Activated T-cell treated with anti-CD3 and anti-CD28 coated beads for 48 hours (primary cell): ENCODE measurements around the gene CAMKMT.

Experiments
- DNase-seq: peaks from one replicate; pipeline ENCODE4 v3.0.0-alpha.2; 2020; ENCODE audit warnings: low read depth

Gene CAMKMT

DNA sequence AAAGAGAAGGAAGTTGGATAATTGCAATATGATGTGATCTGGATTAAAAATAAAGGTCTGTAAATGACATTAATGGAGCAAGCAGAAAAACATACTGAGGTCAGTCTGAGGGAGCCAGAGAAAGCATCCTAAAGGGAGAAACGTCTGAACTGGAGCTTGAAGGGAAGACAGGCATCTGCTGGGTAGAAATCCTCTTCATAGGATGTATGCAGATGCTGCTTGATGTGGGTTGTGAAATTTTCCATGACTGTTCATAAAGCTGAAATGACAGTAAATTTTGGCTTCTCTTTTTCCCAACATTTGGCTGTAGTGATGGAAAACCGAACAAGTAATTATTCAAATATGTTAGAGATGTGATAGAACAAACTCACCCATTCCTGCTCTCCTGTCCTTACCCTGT lies 287.6 kb downstream of the CAMKMT start:
- no peak for DNase-seq

DNA sequence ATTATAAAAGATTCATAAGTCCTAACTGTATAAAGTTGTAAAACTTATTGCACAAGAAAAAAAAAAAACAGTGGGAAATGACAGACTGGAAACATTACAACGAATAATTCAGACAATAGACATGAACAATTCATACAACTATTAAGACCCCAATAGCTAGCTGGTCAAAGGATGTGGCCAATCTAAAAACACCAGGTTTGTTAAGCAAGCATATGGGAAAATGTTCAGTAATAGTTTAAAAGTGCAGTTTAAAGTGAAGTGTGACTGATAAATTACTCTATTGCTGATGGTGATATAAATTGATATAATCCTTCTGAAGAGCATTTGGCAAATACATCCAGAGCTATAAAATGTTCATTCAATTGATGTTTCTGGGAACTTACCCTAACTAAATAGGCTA lies 289.0 kb downstream of the CAMKMT start:
- no peak for DNase-seq

DNA sequence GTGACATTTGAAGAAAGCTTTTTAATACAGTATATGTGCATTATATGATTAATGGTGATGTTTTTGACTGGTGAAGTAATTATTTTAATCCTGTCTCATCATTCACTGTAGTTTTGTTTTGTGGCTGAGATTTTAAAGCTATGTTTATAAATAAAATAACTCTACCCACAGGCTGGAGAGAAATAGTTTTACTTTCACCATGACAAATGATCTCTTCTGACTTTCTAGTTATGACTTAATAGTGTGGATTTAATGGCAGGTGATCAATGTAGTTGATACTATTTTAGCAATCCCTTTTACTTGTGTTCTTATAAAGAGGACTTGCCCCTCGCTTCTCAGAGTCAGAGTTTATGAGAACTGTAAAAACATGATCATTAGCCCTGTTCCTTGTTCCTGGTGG lies 290.2 kb downstream of the CAMKMT start:
- DNase-seq: no peak

DNA sequence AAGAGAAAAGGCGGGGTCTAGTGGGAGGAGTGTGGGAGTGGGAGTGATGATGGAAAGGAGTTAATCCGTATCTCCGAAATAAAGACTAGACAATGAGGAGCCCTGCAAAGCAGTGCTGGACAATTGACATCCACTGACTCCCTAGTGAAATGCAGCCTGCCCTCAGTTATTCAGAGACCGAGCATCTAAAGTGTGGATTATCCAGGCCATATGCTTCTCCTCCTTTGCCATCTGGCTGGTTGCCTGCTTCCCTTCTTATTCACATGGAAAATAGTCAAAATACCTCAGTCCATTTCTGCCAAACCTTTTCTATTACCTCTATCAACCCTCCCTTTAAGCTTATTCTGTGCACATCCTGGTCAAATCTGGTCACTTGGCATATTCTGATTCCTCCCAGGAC lies 291.0 kb downstream of the CAMKMT start:
- no peak for DNase-seq

DNA sequence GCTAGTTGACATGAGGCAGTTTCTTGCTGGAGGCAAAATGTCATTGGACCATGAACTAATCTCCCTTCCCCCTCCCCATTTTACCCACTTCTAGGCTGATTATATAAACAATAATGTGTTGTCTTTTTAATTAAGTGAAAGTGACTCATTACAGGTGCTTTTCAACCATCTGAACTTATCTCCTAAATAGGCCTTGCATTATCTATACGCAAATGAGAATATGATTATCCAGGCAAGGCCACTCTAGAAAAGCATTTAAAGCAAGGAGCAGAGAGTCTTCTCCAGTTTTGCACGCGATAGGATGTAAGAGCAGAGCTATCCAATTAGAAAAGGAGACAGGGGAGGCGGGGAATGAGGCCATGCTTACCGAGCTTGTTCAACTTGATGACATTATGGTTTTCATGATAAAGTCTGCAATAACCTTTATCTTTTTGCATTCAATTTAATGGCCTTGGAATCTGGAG lies 293.7 kb downstream of the CAMKMT start:
- DNase-seq: no peak

DNA sequence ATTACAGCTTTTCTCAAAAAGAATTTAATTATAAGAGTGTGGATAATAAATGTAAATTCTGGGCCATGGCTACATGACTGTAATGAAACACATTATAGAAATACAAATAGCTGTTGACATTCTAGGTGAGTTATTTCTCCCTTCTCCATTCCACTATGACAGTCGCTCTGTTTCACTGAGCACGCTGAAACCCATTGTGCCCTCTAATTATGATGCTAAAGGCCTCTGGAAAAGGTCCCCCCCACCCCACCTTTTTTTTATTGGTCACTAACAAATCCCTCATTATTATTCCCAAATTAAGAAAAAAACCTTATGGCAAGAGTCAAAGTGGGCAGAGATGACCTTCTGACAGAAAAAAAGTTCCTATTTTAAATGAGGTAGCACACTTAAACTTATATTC lies 294.7 kb downstream of the CAMKMT start:
- no peak for DNase-seq

DNA sequence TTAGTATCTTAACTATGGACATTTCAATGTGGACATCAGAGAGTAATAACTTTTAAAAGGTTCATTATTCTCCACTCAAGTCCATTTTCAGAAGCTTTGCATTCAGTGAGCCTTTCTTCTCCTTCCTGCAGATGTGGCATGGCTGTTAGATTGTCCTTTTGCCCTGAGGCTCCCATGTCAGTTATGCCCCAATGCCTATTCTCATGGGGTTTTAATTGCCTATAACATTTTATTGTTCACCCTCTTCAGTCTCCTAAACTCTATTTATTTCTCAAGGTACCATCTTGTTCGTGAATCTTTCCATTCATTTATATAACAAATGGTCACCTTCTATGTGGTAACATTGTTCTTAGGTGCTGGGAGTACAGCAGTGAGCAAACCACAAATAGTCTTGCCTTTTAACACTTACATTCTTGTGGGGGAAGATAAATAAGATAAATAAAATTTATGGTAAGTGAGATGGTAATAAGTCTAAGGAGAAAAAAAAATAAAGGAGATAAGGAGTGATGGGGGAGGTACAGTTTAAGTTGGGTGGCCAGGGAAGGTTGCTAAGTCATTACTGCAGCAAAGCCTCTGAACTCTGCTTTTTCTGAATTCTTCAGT lies 301.8 kb downstream of the CAMKMT start:
- no peak for DNase-seq

DNA sequence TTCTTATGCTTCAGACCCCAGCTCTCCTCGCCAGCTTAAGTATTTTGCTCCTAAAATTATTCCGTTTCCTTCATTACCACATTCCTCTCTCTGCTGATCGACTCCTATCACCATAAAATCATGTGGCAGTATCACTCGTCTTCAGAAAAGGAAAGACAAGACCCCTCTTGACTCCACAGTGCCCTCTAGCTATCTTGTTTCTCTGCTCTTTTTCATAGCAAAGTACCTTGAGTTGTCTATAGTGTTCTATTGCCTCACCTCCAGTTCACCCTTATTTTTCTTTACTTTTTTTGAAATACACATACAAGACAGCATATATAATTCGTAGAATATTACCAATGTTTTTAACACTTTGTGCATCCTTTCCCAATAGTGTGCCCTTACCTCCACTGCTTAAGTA lies 306.6 kb downstream of the CAMKMT start:
- no peak for DNase-seq

DNA sequence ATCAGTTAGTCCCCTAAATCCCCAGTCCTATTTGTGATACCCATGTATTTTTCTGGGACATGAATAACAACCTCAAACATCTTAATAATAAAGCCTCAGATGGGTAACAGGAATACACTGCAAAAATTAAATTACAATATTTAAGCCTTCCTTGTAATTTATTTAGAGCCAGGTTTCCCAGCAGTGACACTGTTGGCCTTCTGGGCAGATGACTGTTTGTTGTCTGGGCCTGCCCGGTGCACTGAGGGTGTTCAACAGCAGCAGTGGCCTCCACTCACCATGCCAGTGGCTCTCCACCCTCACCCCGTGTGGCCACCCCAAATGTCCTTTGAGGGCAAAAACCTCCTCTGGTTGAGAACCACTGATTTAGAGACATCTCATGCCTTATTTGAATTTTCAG lies 309.5 kb downstream of the CAMKMT start:
- DNase-seq: no peak

DNA sequence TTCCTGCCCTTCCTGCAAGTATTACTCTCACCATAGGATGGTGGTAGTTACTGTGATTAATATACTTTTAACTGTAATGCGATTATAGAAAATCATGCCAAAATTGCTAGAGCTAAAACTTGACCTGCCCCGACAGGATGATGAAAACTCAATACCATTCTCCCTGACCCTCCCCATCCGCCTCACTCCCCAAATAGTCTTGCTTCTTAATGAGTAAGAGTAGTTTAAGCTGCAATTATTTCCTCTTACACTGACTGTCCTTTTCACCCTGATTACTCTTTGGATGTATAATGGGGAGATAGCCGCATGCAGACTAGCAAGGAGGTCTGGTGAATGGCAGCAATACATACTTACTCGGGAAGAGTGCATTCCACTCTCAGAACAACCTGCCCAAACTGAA lies 310.2 kb downstream of the CAMKMT start:
- no peak for DNase-seq

DNA sequence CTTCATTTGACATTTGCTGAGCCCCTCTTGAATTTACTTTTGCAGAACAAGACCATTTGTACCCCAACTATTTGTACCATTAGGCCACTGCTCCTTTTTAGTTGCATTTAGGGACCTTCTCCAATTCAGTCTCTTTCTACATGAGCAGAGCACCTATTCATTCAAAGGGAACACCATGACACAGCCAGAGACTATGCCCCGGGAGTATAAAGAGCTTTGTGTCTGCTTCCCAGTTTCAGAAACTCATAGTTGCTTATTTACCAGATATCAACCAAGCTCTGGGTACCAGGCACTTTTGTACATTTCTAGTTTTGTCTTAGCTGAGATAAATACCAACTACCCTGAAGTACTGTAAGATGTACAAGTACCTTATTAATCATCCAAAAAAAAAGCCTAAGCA lies 310.7 kb downstream of the CAMKMT start:
- DNase-seq: no peak

DNA sequence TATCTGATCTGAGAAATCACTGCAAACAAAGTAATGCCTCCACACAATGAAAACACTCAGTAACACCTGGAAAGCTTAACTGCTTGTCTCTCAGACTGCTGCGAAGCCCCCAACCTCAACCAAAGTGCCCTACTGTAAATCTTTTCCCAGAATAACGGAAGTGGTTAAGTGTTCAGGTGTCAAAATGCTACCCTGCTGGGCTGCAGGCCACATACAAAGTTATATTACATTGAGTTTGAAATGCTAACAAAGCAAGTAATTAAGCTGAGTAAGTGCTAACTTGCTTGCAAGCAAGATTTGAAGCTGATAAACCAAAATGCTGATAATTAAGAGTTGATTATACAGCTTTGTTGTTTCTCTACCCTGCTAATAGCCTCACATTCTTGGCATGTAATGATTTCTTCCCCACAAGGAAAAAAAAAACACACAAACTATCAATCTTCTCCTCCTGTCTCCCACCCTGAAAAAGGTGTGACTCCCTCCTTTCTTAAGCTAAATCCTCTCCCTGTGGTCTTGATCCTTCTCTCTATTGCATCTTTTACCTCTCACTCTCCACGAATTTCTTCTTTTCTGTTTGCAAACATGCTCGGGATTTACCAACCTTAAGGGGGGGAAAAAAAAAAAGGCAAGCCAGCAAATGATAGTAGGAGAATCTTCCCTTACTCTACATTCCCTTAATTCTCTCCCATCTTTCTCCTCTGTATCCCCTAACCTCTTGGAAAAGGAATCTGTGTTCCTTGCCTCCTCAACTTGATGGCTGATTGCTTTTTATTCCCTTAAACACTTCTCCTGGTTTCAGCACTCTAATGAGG lies 312.9 kb downstream of the CAMKMT start:
- no peak for DNase-seq

DNA sequence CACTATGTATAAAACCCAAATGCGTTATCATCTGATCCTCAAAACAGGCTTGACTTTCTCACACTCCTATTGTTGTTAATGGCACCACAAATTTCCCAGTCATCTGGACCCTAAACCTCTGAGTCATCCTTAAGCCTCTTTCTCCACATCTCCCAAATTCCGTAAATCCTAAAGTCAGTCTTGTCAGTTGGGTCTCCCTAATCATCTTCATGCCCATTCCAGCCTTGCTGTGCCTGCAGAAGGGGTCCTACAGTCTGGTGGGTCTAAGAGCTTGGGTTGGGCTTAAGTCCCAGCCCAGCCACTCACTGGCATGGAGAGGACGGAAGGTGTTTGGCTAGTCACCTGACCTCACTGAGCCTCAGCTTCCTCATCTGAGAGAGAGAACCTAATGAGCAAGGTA lies 314.6 kb downstream of the CAMKMT start:
- no peak for DNase-seq

DNA sequence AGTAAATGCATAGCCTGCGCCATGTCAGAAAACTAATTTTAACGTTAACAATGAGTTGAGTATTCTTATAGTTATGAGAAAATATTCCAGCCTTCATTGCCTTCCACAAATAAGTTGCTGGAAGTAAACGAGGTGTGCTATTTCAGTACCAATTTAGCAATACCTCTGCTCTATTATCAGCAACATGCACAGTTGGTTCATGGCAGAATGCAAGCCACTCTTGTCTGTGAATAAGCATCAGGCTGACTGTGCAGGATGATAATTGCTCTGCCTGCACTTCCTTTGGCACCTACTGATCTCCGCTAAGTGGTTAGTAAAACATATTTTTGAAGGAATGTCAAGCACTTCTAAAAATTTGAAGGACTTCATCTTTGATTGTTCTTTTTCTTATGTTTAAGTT lies 317.8 kb downstream of the CAMKMT start:
- no peak for DNase-seq

DNA sequence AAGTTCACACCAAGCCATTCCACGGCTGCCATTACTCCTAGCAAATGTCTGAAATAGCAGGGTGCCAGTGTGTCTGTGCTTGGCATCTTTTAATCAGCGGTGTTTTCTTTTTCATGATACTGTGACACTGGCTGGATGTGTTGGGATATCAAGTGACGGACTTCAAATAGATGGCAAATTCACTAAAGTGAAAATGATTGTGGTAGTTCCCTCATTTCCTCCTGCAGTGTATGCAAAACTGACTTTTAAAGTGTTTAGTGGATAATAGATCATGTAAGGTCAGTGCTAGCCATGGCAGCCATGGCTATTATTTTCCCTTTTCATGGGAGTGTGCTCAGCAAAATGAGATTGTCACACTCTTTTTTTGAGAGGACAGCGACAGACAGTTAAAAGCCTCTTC lies 318.2 kb downstream of the CAMKMT start:
- no peak for DNase-seq

DNA sequence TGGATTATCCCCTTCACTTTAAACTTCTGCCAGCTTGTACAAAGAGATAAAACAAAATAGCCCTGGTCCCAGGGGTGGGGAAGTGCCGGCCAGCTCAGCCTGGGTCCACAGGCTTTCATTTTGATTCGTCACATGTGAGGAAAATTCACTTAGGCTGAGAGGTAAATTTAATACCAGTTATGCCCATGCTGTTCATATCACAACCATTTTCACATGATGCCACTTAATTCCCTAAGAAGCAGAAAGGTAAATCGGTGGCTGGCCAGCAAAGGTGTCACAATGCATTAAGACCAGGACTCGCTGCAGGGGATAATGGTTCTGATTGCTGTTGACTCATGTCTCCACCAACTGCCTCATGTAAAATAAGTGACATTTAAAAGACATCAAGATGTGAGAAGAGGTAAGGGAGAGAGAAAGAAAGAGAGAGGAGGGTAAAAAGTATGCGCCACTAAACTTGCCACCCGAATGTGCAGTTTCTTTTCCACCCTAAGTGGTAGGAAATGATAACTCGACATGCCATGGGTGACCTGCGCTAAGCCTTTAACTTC lies 318.8 kb downstream of the CAMKMT start:
- DNase-seq: no peak

DNA sequence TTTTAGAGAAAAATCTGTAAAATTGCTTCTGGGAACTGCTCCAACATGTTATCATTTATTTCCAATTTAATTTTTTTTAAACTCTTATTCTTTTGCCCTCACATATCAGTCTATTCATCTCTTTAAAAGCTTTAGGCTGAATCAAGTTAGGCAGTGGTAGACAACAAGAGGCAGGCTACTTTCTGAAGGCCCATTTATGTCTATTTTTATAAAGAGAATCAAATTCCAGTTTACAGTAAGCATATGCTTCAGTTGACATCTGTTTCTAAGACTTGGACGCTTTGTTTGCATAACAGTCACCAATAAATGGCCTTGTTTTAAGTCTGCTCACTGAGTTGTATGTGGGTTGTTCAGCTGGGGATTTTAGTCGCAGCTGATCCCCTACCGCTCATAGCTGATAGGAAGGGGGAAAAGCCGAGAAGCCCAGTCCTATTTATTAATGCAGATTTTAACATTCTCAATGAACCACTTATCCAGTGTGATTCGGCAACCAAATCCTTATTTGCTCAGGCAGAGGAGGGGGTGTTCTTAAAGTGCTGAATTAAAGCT lies 319.3 kb downstream of the CAMKMT start:
- no peak for DNase-seq

DNA sequence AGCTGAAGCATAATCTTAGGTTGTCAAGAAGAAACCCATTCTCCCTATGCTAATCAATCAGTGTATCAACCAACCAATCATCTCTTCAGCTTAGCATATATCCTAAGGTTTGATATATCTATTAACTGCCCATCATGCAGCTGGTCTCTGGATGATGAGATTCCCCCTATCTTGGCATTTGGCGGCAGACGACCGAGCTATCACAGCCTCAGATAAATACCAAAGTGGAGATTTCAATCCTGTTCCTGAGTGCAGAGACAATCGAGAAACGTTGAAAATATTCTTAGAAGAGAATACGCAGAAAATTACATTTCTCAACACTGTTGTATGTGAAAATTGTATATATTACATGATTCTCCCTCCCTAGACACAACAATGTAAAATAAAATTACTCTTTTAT lies 320.7 kb downstream of the CAMKMT start:
- no peak for DNase-seq

DNA sequence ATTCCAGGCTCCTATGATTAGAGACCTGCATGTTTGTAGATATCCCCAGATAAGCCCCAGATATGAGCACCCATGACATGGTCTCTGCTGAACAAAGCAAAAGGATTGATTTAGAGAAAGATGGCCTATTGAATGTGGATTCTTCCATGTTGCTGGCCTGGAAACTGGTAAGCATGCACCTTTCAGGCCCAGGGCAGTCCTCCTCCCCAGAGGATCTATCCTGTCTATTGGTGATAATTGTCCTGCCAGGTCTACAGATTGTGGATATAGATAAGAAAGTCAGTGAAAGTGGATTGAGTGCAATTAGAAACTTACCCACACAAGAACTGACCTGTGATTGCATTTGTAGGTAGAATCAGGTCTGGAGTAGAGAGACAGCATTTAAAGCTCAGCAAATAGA lies 322.8 kb downstream of the CAMKMT start:
- no peak for DNase-seq

DNA sequence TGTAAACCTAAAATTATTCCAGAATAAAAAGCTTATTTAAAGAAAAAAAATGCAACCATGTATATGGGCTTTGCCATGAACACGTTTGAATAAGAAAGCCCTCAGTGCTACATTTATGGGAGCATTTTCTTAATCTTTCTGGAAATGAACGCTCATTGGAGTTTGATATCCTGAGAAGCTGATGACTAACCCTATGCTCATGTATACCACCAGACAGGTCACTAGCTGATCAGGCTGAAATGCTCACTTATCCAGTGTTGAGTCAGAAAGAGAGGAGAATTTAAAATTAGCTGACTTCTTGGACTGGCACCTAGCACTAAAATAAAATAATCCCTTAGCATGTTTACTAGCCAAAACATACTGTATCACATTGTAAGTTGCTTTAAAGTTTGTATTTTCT lies 324.8 kb downstream of the CAMKMT start:
- DNase-seq: no peak

DNA sequence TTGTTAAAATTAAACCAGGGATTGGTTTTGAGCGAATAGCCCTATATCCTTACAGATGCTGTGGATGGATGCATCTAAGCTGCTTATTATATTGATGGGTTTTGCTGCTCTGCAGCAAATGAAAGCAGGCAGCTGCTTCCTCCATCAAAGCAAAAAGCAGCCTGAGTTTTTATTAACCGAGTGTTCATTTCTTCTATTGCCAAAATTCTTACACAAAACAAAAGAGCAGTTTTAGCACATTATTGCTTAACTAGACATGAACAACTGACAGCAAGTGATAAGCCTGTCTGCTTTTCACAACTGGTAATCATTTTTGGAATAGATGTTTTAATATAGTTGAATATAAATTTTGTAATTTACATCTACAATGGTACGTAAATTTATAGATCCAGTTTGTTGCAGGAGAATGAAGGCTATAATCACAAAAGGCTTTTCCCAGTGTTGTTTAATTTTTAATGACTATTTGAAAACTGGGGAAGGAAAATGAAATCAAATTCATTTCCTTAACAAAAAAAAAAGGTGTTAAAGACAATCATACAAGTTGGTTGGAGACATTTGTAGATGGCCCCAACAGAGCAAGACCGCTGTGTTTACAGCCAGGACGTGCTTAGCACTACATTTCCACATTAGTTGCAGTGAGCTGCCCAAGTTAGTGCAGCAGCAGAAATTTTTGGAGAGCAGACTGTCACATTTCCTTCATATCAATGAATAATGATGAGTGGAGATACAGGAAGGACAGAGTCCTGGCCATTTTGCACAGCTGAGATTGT lies 326.1 kb downstream of the CAMKMT start:
- DNase-seq: no peak

DNA sequence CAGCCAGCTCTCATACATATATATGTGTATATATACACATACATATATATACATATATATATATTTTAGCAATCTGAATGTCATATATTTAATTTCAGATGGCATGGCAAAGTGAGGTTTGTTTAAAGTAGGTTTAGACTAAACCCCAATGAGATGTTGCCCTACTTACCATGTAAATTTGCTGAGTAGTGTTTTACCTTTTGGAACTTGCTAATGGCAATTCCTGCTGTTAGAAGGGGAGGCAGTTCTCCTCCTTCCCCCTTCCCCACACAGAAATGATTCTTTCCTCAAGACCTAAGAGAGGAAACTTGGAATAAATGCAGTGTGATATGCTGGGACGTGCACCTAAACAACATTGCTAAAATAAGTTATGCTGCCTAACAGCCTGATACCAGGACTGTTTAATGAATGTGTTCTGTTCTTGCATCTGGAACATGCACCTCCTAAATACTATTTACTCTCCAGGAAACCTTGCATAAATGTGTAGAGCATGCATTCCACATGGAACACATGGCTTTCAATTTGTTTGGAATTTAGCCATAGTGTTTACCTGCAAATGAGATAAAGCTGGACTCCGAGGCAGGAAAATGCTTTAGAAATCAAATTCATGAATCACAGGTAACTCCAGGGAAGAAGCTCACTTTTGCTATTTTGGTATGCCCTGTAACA lies 326.8 kb downstream of the CAMKMT start:
- no peak for DNase-seq
